NCI-H1694 treated with DMSO at 0.1 percent for 48 hours (cell line): ENCODE results near the gene CAMK4.

Source experiments
- DNase-seq: peaks from one replicate; lab custom pipeline; 2025; lab: John Stamatoyannopoulos, UW

CAMK4 gene

DNA sequence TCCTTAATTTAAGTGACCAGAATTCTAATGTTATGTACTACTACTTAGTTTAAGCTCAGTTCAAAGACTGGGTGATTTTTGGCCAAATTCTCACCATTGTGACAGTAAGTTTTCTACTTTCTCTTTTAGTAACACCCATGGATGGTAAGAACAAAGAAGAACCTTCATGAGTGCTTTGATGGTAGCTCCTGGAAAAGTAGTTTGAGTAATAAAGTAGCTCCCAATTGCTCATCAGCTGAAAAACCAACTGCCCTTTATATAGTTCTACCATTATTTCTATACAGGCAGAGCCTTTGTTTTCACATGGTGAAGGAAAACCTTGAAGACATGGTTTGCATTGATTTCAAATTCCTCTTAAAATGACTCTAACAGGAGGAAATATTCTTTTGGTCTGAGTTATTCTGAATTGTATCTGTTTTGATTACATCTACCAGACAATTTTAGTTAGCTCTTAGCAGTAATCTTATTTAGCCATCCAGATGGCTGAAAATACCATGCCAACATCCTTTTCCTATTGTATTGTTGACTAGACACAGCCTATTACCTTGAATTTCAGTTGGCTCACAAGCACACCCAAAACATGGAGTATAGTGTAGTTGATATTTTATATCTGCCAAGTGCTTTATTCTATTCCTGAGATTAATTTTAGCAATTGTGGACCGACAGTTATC lies 311.8 kb downstream of the CAMK4 start:
- no peak for DNase-seq

DNA sequence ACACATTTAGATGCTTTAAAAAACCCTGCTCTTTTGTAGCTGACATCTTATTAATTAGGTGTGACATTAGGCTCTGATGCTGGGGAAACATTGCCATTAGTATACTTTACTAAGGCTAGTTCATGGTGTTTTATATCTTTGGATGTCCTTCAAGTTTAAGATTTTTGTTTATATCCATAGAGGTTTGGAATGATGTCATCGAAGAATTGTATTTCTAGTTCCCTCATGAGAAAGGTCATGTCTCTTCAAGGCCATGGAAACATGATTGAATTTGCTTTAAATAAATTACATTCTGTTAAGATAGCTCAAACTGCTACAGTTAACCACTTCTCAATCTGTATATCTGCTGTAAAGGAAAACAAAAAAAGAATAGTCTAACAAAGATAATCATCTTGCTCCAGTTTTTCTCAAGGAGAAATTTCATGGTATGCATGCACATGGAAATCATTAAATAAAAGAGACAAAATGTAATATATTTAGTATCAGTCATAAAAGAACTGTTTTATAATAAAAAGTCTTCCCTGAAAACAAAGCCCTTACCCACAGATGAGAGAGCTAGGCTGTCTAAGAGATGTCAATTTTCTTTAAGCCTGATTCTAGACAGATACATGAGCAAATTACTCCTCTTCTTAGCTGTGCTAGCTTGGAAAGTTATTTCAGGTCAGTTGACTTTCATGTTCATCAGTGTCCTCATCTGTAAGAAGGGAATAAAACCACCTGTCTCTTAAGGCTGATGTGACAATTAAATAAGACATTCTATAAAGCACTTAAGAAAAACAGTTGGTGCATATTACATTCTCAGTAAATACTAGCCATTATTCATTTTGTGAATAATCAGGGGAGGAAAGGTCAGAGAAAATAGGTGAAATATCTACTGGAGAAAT lies 313.2 kb downstream of the CAMK4 start:
- DNase-seq, result no peak
